GM18907 (cell line): ENCODE results near the gene TMTC1.
A peak's percentile ranks its signal among the peaks of the same experiment; 100 is the strongest.
"Not testable (repeated sequence)": the region's sequence is repeated elsewhere in the genome, so short reads cannot be mapped to it uniquely, and the experiment has no call there.

Experiments
- ATAC-seq: cut with Tn5 transposase; IDR thresholded peaks from one replicate; pipeline ENCODE4 v1.9.1; 2021; ENCODE audit warnings: mild to moderate bottlenecking, moderate library complexity; ENCODE audit not compliant: unreplicated experiment

The TMTC1 gene

DNA sequence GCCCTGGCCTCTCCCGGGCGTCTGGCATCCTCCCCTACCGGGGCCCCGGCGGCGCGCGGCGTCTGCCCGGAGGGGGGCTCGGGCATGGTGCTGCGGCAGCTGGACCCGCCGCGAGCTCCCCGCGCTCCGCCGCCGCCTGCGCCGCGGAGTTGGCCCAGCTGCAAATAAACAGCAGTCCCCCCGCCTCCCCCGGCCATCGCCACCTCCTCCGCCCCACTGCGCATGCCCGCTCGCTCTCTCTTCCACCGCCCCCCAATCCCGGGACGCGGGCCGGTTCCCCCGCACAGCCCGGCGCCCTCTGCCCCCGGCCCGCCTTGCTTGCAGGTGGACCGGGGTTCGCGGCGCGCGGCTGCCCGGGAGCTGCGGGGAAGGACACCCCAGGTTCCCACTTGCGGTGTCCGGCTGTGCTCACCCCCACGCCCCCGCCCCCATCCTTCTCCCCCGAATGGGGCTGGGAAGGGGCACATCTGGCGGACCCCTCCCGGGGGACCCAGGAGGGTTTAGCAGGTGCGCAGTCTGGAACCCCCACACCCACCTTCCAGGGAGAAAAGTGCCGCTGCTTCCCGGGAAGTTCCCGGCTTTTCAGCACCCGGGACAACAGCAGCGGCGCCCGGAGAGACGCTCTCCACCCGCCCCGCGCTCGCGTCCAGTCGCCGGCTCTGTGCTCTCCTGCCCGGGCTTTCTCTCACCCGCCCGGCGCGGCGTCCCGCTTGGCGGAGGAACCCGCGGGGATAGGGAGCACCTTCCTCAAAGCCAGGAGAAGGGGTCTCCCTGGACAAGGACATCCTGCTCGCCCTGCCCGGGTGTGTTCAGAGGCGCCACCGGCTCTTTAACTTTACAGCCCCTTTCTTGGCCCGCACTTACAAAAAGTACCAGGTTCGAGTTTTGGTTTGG is at the start of gene TMTC1:
TMTC1 (minus strand) TSS at position 170 of the 894 bp plus-strand sequence. CDS start 191 bp downstream, outside the sequence.
- ATAC-seq, result peak; percentile 31

DNA sequence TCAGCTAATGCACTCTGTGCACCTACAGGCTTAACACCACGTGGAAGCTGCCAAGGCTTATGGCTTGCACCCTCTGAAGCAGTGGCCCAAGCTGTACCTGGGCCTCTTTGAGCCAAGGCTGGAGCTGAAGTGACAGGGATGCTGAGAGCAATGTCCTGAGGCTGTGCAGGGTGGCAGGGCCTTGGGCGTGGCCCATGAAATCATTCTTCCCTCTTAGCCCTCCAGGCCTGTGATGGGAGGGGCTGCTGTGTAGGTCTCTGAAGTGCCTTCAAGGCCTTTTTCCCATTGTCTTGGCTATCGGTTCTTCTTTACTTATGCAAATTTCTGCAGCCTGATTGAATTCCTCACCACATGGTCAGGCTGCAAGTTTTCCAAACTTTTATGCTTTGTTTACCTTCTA is 47.4 kb upstream of the TMTC1 start:
- ATAC-seq, result no peak

DNA sequence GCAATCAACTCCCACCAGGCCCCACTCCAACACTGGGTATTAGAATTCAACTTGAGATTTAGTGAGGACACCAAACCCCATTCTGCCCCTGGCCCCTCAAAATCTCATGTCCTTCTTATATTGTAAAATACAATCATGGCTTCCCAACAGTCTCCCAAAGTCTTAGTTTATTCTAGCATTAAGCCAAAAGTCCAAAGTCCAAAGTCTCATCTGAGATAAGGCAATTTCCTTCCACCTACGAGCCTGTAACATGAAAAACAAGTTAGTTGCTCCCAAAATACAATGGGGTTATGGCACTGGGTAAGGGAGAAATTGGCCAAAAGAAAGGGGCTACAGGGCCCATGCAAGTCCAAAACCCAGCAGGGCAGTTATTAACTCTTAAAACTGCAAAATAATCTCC is 46.6 kb upstream of the TMTC1 start:
- ATAC-seq, result no peak

DNA sequence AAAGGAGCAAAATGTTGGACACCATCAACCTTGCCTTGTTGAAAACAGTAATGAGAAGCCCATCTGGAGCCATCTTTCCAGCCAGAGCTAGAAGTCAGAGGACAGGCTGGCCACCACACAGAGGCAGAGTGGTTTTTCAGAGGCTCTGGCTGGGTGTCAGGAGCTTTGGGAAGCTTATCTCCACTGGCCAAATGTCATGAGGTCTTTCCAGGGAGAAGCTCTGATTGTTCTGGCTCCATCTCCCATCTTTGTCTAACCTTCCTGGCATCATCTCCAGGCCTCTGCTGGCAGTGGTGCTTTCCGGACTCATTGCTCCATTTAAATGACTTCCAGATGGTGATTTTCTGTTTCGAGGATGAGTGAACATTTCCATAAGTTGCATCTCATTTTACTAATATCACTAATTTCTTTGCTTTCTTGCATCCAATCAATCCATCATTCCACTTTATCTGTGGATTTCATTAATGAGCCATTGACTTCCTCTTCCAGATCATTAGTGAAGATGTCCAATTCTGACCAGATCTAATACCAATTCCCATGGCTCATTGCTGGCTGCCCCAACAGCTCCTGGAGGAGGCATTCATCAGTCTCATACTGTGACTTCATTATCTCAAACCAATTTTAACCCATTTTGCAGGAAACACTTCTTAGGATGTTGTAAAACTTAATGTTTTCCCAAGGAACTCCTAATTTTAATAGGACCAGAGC is 35.3 kb upstream of the TMTC1 start:
- no peak for ATAC-seq

DNA sequence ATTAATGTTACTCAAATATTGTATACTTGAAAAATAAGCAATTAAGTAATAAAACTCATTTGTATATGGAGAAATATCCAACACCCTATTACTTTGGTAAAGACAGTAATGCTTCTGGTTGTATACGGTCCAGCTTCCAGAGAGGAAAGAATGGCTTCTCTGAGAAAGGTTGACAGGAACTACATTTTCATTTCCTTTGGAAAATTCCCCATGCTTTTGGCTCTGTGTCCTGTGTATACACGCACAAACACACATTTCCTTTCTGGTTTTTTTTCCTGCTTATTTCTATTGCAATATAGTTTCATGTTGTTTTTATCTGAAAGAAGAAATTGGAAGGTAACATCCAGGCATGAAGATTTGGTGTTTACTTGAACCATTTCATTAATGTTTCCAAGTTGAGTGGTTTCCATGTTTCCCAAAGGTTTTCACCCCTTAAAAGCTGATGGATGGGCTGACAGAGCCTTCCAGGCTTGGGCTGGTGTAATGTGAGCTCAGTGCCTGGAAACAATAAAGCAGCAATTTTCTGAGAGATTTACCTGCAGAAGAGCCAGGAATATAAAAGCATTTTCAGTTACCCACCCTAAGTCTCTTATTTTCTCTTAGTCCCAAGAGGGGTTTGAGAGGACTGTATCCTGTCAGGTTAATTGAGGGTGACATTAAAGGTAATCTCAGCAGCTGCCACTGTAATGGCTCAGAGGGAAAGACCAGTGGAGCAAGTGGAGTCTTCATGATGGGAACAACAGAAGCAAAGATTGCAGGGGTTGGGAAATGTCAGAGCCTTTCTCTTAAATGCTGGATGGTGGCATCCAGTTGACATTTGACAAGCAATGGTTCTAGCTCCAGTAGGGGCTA is 33.4 kb upstream of the TMTC1 start:
- ATAC-seq, result no peak

DNA sequence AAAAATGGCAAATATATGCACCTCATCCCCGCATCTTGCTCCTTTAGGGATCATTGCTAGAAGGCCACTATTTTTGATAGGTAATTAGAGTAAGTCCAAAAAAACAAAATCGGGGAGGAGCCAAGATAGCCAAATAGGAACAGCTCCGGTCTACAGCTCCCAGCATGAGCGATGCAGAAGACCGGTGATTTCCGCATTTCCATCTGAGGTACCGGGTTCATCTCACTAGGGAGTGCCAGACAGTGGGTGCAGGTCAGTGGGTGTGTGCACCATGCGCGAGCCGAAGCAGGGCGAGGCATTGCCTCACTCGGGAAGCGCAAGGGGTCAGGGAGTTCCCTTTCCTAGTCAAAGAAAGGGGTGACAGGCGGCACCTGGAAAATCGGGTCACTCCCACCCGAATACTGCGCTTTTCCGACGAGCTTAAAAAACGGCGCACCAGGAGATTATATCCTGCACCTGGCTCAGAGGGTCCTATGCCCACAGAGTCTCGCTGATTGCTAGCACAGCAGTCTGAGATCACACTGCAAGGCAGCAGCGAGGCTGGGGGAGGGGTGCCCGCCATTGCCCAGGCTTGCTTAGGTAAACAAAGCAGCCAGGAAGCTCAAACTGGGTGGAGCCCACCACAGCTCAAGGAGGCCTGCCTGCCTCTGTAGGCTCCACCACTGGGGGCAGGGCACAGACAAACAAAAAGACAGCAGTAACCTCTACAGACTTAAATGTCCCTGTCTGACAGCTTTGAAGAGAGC is 26.0 kb upstream of the TMTC1 start:
- ATAC-seq, result not testable (repeated sequence)

DNA sequence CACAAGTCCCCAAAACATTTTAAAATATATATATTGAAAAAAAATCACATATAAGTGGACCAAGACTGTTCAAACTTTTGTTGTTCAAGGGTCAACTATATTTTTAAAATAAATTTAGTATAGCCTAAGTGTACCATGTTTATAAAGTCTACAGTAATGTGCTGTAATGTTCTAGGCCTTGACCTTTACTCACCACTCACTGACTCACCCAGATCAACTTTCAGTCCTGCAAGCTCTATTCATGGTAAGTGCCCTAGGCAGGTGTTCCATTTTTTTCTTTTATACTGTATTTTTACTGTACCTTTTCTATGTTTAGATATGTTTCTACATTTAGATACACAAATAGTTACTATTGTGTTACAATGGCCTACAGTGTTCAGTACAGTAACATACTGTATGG is 23.4 kb upstream of the TMTC1 start:
- no peak for ATAC-seq

DNA sequence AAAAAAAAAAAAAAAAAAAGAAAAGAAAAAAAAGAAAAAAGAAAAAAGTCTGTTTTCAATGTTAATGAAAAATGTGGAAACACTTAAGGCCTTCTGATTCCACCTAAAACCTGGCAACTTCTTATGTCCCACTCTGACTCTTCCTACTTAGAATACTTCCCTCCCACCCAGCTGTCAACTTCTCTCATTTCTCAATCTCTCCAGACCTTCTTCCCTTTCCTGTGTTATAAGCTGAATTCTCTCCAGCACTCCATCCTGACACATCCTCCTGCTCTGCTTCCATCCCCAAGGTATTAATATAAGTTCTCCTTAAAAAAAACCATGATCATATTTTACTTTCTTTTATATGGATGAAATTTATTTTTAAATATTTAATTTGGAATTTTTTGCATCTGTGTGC is 20.3 kb upstream of the TMTC1 start:
- no peak for ATAC-seq

DNA sequence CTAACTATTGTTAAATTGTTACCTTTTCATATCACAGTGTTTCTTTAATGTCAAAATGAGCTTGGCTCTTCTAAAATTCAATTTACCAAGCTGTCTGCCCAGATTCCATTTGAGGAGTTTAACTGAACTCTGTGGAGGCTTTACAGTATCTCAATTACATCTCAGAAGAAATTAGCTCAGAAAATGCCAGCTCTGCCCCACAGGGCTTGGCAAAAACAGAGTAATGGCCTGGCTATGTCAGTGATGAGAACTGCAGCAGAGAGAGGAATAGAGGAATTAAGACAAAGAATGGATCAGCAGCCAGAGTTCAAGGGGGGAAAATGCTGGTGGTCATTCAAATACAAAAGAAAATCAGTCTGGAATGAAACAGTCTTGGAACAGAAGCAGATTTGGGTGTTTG is 15.8 kb upstream of the TMTC1 start:
- no peak for ATAC-seq

DNA sequence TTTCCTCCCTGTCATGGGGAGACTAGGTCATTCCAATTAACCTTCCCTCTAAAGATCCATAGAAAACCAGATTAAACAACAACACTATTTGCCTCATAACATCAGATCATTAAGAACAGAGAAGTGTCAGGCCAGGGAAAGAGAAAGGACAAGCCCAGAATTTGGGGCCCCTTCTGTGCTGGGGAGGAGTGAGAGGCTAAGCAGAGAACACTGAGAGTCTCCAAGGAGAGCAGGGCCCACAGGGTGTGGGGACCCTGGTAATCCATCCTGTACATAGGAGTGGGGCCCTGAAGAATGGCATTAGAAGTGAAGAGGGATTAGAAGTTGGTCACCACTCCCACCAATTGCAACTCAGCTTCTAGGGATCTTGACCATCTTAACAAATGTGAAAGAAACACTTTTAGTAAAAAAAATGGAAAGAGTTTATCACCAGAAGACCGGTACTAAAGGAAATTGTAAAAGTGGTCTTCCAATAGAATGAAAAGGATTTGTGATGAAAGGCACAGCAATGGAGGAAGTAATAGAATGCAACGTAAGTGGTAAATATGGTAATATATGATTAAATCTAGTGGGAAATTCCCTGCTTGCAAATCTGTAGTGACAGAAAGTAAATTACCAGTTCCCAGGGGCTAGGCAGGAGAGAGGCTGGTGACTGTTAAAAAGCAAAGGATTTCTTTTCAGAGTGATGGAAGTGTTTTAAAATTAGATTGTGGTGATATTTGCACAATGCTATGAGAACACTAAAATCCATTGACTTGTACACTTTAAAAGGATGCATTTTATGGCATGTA is 14.0 kb upstream of the TMTC1 start:
- no peak for ATAC-seq

DNA sequence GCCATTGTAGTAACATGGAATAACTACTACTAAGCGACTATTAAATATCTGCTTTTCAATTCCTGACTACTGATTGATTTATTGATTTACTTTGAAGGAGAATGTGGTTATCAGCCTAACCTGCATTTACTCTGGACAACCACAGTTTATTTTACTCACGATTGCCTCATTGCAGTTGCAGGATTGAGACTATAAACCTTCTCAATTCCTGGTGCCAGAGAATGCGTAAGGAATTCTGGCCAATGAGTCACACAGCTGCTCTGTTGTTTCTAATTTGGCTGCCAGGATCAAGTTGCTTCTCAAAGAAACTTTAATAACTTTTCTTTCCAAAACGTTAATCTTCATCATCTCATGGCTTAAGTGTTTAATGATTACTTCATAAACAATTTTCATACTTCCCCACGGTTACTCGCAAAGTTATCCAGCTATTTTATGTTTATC is 13.1 kb upstream of the TMTC1 start:
- ATAC-seq, result no peak

DNA sequence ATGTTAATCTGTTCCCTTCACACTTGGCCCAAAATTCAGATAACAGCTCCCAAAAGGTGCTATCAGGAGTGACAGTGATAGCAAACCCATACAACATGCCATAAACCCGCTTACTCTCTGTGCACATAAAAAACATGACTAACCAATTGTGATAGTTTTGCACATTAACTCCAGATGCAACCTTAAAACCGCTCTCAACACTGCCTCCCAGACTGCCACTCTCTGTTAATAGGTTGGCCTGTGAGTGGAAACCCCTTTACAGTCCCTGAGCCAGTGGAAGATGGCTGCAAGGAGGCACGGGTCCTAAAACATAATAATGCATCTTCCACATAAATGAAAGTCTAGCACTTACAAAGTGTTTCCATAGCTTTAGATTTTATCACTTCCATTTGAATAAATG is 12.0 kb upstream of the TMTC1 start:
- ATAC-seq, result no peak

DNA sequence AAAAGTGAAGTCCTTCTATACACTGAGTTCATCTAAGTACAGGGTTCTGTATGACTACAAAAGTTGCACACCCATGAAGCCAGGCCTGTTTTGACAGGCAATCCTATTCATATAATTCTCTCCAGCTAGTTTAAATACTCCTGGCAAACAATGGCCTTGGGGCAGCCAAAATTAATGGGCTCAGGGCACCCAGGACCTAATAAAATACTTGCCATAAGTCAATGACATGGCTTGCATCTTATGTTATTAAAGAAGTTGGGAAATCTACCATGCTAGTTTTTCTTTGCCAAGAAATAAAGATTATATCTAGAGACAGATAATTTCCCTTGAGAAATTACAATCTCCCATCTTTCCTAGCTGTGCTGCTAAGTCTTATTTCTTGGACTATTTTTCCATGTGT is 11.1 kb upstream of the TMTC1 start:
- ATAC-seq, result no peak

DNA sequence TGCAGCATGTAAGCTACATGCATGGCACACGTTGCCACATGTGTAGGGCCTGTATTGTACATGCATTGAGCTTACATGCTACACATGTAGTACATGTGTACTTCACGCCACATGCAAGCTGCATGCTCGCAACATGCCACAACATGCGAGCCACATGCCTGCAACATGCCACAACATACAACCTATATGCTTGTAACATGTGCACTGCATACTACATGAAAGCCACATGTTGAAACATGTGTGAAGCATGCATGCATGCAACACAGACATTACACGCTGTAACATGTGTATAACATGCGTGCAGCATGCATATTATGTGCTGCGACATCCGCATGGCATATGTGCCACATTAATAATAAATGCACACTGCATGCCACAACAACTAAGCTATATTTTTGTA is 9.1 kb upstream of the TMTC1 start:
- ATAC-seq, result no peak

DNA sequence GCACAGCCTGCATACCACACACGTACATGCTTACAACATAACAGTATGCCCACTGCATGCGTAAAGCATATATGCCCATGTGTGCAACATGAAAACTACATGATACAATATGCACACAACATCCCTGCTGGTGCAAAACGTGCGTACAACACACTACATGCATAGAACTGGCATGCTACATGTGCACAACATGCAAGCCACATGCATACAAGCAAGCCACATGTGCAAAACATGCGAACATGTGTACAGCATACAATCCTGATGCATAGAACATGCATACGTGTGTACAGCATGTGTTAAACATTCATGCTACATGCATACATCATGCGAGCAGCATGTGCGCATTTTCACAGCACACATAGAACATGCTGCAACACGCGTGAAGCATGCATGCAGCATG is 8.4 kb upstream of the TMTC1 start:
- no peak for ATAC-seq

DNA sequence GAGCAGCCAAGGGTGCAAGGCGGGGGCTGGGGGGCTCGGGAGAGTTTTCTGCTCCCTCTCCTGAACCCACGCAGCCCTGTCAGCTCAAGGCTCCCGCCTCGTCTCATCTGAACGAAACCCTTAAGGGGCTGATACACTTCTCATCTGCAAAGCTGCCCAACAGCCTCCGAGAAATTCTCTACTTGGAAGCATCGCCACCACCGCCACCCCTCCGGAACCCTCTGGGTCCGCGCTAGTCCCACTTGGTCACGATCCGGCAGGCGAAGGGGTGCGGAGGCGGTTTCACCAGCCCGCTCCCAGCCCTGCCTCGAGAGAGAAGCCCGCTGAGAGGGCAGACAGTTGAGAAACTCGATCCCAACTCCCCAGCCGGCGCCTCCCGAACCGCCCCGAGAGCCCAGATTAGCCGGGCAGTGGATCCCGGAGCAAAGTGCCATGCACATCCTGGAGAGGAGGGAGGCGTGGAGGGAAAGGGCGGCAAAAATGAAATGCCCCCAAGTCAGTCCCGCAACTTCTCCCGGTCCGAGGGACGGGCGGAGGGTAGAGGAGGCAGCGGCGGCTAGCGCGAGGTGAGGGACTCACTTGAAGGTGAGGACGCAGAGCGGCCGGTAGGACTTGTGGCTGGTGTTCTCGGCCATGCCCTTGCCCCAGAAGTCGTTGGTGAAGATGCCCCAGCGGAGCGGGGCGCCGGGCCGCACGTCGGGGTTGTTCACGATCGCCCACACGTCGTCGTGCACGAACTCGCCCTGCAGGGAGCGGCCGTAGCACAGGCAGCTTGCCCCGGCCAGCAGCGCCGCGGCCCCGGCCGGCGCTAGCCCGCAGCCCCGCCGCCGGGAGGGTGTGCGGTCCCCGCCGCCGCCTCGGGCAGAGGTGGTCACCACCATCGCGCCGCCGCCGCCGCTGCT is 620 bp downstream of the TMTC1 start:
- peak; percentile 23 for ATAC-seq

DNA sequence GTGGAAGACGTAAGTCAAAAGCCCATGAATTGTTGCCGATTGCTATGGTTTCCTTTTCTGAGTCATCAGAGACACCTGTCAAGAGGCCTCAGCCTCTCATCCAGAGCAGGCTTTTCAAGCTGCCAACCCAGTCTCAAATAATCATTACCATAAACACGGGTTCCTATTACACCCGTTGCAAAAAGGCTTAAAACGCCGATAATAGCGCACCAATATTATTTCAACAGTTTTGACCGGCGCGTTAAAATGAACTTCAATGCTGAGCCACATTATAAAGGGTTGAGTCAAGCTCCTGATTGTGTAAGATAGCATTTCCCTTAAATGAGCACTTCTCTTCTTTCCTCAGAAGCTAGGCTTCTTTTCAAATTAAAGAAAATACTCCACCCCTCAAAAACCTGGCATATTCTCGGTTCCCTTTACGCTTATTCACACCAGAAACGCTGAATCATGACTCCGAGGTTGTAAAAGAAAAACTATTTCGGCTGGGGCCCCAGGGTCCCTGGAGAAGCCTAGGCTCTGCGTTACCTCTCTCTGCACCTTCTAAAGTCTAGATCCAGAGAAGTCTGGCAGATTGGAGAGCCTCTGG is 1.4 kb downstream of the TMTC1 start:
- peak; percentile 83 for ATAC-seq

DNA sequence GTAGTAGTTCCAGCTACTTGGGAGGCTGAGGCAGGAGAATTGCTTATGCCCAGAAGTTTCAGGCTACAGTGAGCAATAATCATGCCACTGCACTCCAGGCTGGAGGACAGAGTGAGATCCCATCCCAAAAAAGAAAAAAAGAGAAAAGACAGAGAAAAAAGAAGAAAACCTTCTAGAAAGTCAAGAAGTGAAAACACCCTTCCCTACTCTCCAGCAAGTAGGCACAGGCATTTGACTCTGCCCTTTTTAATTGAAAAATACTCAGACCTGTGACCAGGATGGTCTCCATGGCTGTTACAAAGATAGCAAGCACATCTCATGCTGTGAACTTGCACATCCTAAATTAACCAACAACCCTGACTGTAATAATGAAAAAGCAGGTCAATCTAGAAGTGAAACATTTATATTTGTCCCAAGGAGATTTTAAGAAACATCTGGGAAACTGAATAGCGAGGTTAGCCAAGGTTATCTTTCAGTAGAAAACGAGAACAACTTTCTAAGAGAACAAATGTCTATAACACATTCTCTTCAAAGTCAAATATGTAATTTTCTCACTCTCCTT is 2.0 kb downstream of the TMTC1 start:
- peak; percentile 38 for ATAC-seq
